Karpas-422 (cell line): ENCODE results near the gene TMEM108. TPM values are rescaled to one million over a fixed set of nuclear protein-coding genes. Genes with fewer than 3 reads are reported as not detected.

Experiments
- DNase-seq: peaks from one replicate; pipeline ENCODE4 v3.0.0-alpha.2; 2015
- H2AFZ ChIP-seq: fragments of 200-600 bp; sonication (generic); 2 replicates; pipeline ENCODE4 v1.6.1; 2014; ENCODE audit warnings: antibody characterized with exemption, low read length, mixed read lengths
- H3K27ac ChIP-seq: fragments of 200-600 bp; sonication (generic); 2 replicates; pipeline ENCODE4 v1.5.1; 2014; ENCODE audit warnings: mild to moderate bottlenecking, low read length, moderate library complexity
- H3K27me3 ChIP-seq: fragments of 200-600 bp; sonication (generic); 2 replicates; pipeline ENCODE4 v1.6.1; 2014; ENCODE audit warnings: low read length, mixed read lengths
- H3K36me3 ChIP-seq: fragments of 200-600 bp; sonication (generic); 2 replicates; pipeline ENCODE4 v1.6.1; 2014; ENCODE audit warnings: low read length, mixed read lengths; ENCODE audit not compliant: insufficient read depth
- H3K4me1 ChIP-seq: fragments of 200-600 bp; sonication (generic); 2 replicates; pipeline ENCODE4 v1.6.1; 2014; ENCODE audit warnings: mild to moderate bottlenecking, low read length, mixed read lengths
- H3K4me2 ChIP-seq: fragments of 200-600 bp; sonication (generic); 2 replicates; pipeline ENCODE4 v1.6.1; 2014; ENCODE audit warnings: low read length, low read depth, mild to moderate bottlenecking; ENCODE audit not compliant: poor library complexity, severe bottlenecking
- H3K4me3 ChIP-seq: fragments of 200-600 bp; sonication (generic); 2 replicates; pipeline ENCODE4 v1.5.1; 2014; ENCODE audit warnings: mild to moderate bottlenecking, antibody characterized with exemption, low read length, mixed read lengths
- H3K79me2 ChIP-seq: fragments of 200-600 bp; sonication (generic); 2 replicates; pipeline ENCODE4 v1.6.1; 2014; ENCODE audit warnings: mild to moderate bottlenecking, low read length, mixed read lengths
- H3K9ac ChIP-seq: fragments of 200-600 bp; sonication (generic); 2 replicates; pipeline ENCODE4 v1.6.0; 2014; ENCODE audit warnings: low read length
- H3K9me2 ChIP-seq: fragments of 200-600 bp; sonication (generic), shearing (Covaris generic); replicated peaks from 2 replicates; pipeline ENCODE4 v1.6.0; 2014; ENCODE audit warnings: mild to moderate bottlenecking, low read length, moderate library complexity; ENCODE audit not compliant: insufficient read depth
- H3K9me3 ChIP-seq: fragments of 300-700, 200-600 bp; sonication (generic); 2 replicates; pipeline ENCODE4 v1.6.1; 2014; ENCODE audit warnings: low read length, mixed read lengths
- H4K20me1 ChIP-seq: fragments of 200-600 bp; sonication (generic); 2 replicates; pipeline ENCODE4 v1.6.1; 2014; ENCODE audit warnings: mild to moderate bottlenecking, antibody characterized with exemption, low read length, low read depth; ENCODE audit not compliant: insufficient read depth
- total RNA-seq: library from RNA; depleted of rRNA; stranded (reverse); fragments of >200 nt; shearing (Covaris generic); gene quantifications from 2 replicates; pipeline ENCODE4 v1.2.3, GENCODE V29; 2014; ENCODE audit warnings: low replicate concordance

Gene TMEM108
- total RNA-seq, 1 experiment from 2014 or later = not detected

GRCh38 chr3:133018921-133019320 lies 19.3 kb upstream of the TMEM108 start:
- Histone ChIP-seq H3K27ac (no peak overlapping the region), H3K4me1 (no peaks in the 10 kb centered on the region), H3K4me2 (no peak overlapping the region), H3K9me2 (no peaks in the 10 kb centered on the region), H4K20me1 (no peaks in the 10 kb centered on the region), H3K4me3 (no peak overlapping the region), H3K27me3 (no peaks in the 10 kb centered on the region), H3K79me2 (no peaks in the 10 kb centered on the region), H2AFZ (no peak overlapping the region), H3K9ac (no peak overlapping the region), H3K9me3 (no peaks in the 10 kb centered on the region), H3K36me3 (no peaks in the 10 kb centered on the region)
- no peak for DNase-seq

GRCh38 chr3:133021206-133021605 lies 17.0 kb upstream of the TMEM108 start:
- Histone ChIP-seq H3K79me2 (no peaks in the 10 kb centered on the region), H3K4me2 (no peak overlapping the region), H3K4me1 (no peaks in the 10 kb centered on the region), H3K9me2 (no peaks in the 10 kb centered on the region), H3K9ac (no peak overlapping the region), H4K20me1 (no peaks in the 10 kb centered on the region), H2AFZ (no peak overlapping the region), H3K9me3 (no peaks in the 10 kb centered on the region), H3K4me3 (no peak overlapping the region), H3K27ac (no peak overlapping the region), H3K27me3 (no peaks in the 10 kb centered on the region), H3K36me3 (no peaks in the 10 kb centered on the region)
- no peak for DNase-seq

GRCh38 chr3:133023362-133023761 lies 14.8 kb upstream of the TMEM108 start:
- H3K27ac ChIP-seq = no peak overlapping the region
- H3K9me2 ChIP-seq = no peaks in the 10 kb centered on the region
- no peaks in the 10 kb centered on the region for H3K79me2 ChIP-seq
- no peaks in the 10 kb centered on the region for H4K20me1 ChIP-seq
- H3K36me3 ChIP-seq = no peaks in the 10 kb centered on the region
- H3K9ac ChIP-seq = no peak overlapping the region
- H3K4me1 ChIP-seq = no peaks in the 10 kb centered on the region
- H3K27me3 ChIP-seq = no peaks in the 10 kb centered on the region
- H3K4me2 ChIP-seq = no peak overlapping the region
- H3K4me3 ChIP-seq = no peak overlapping the region
- no peak for DNase-seq
- H3K9me3 ChIP-seq = no peaks in the 10 kb centered on the region
- no peak overlapping the region for H2AFZ ChIP-seq

GRCh38 chr3:133025546-133025945 lies 12.6 kb upstream of the TMEM108 start:
- H3K79me2 ChIP-seq = no peaks in the 10 kb centered on the region
- no peaks in the 10 kb centered on the region for H3K4me1 ChIP-seq
- no peaks in the 10 kb centered on the region for H3K9me2 ChIP-seq
- DNase-seq = no peak
- no peaks in the 10 kb centered on the region for H4K20me1 ChIP-seq
- H3K9ac ChIP-seq = no peak overlapping the region
- H3K27ac ChIP-seq = no peak overlapping the region
- H3K27me3 ChIP-seq = no peaks in the 10 kb centered on the region
- H3K4me2 ChIP-seq = no peak overlapping the region
- H3K4me3 ChIP-seq = no peak overlapping the region
- no peaks in the 10 kb centered on the region for H3K9me3 ChIP-seq
- H3K36me3 ChIP-seq = no peaks in the 10 kb centered on the region
- H2AFZ ChIP-seq = no peak overlapping the region

- Histone ChIP-seq H3K9ac (no peak overlapping the region), H3K9me3 (no peaks in the 10 kb centered on the region), H4K20me1 (no peaks in the 10 kb centered on the region), H3K36me3 (no peaks in the 10 kb centered on the region), H3K27ac (no peak overlapping the region), H3K4me1 (no peaks in the 10 kb centered on the region), H3K4me2 (no peak overlapping the region), H2AFZ (no peak overlapping the region), H3K9me2 (no peaks in the 10 kb centered on the region), H3K79me2 (no peaks in the 10 kb centered on the region), H3K4me3 (no peak overlapping the region), H3K27me3 (no peaks in the 10 kb centered on the region)
- DNase-seq = no peak
These were observed 5.9 kb upstream of the TMEM108 start for GRCh38 chr3:133032301-133032700.

GRCh38 chr3:133037436-133037835 lies 755 bp upstream of the TMEM108 start:
- no peaks in the 10 kb centered on the region for H3K36me3 ChIP-seq
- no peak overlapping the region for H3K9ac ChIP-seq
- DNase-seq = no peak
- no peaks in the 10 kb centered on the region for H3K79me2 ChIP-seq
- H3K27me3 ChIP-seq = no peaks in the 10 kb centered on the region
- no peaks in the 10 kb centered on the region for H3K4me1 ChIP-seq
- no peaks in the 10 kb centered on the region for H3K9me2 ChIP-seq
- no peaks in the 10 kb centered on the region for H4K20me1 ChIP-seq
- H3K4me3 ChIP-seq = no peak overlapping the region
- no peak overlapping the region for H2AFZ ChIP-seq
- no peaks in the 10 kb centered on the region for H3K9me3 ChIP-seq
- H3K4me2 ChIP-seq = no peak overlapping the region
- H3K27ac ChIP-seq = no peak overlapping the region

GRCh38 chr3:133038731-133039375 lies 662 bp downstream of the TMEM108 start:
- Histone ChIP-seq H3K4me3 (no peak overlapping the region), H4K20me1 (no peaks in the 10 kb centered on the region), H2AFZ (no peak overlapping the region), H3K27me3 (no peaks in the 10 kb centered on the region), H3K4me1 (no peaks in the 10 kb centered on the region), H3K9me2 (no peaks in the 10 kb centered on the region), H3K27ac (no peak overlapping the region), H3K4me2 (no peak overlapping the region), H3K79me2 (no peaks in the 10 kb centered on the region), H3K36me3 (no peaks in the 10 kb centered on the region), H3K9ac (no peak overlapping the region), H3K9me3 (no peaks in the 10 kb centered on the region)
- no peak for DNase-seq

- Histone ChIP-seq H2AFZ (no peak overlapping the region), H3K27me3 (no peaks in the 10 kb centered on the region), H4K20me1 (no peaks in the 10 kb centered on the region), H3K79me2 (no peaks in the 10 kb centered on the region), H3K9me2 (no peaks in the 10 kb centered on the region), H3K9ac (no peak overlapping the region), H3K4me3 (no peak overlapping the region), H3K27ac (no peak overlapping the region), H3K36me3 (no peaks in the 10 kb centered on the region), H3K9me3 (no peaks in the 10 kb centered on the region), H3K4me2 (no peak overlapping the region), H3K4me1 (no peaks in the 10 kb centered on the region)
- DNase-seq = peak; percentile 84
These were observed 2.7 kb downstream of the TMEM108 start for GRCh38 chr3:133040696-133041523.
